MCF 10A (cell line): ENCODE measurements around the gene PDE6C. TPM values are rescaled to one million over a fixed set of nuclear protein-coding genes. Genes with fewer than 3 reads are reported as not detected.

Experiments
- BruUV-seq: library from RNA; stranded (reverse); fragments of 400-500 nt; replicated peaks from 2 replicates; lab custom pipeline; 2021; lab: Mats Ljungman, UMichigan
- CTCF ChIA-PET: fragments of 300-600 bp; sonication (Branson Sonifier 250); formaldehyde crosslinking; extraction: SDS; loops from one replicate; lab custom pipeline; 2021; ENCODE audit warnings: antibody characterized with exemption, inconsistent platforms; lab: Yijun Ruan, JAX
- POLR2A ChIA-PET: fragments of 300-600, 350-650 bp; sonication (Branson Sonifier 250); formaldehyde crosslinking; extraction: SDS; loops from one replicate; lab custom pipeline; 2020; ENCODE audit warnings: antibody characterized with exemption, inconsistent platforms; lab: Yijun Ruan, JAX
- DNase-seq: peaks from one replicate; pipeline ENCODE4 v3.0.0-alpha.2; 2018; ENCODE audit not compliant: unreplicated experiment
- H3K27ac Mint-ChIP-seq: one replicate; pipeline ENCODE4 v1.8.0; 2022; ENCODE audit warnings: mild to moderate bottlenecking, low read depth, mixed read lengths; ENCODE audit not compliant: unreplicated experiment
- H3K27me3 Mint-ChIP-seq: one replicate; pipeline ENCODE4 v1.8.0; 2022; ENCODE audit warnings: mixed read lengths; ENCODE audit not compliant: insufficient read depth, unreplicated experiment
- H3K36me3 Mint-ChIP-seq: one replicate; pipeline ENCODE4 v1.8.0; 2022; ENCODE audit warnings: mild to moderate bottlenecking, moderate library complexity, mixed read lengths; ENCODE audit not compliant: insufficient read depth, unreplicated experiment
- H3K4me1 Mint-ChIP-seq: one replicate; pipeline ENCODE4 v1.8.0; 2022; ENCODE audit warnings: mixed read lengths; ENCODE audit not compliant: insufficient read depth, unreplicated experiment
- H3K4me3 Mint-ChIP-seq: one replicate; pipeline ENCODE4 v1.8.0; 2022; ENCODE audit warnings: mild to moderate bottlenecking, moderate library complexity, mixed read lengths; ENCODE audit not compliant: unreplicated experiment
- H3K9me3 Mint-ChIP-seq: one replicate; pipeline ENCODE4 v1.8.0; 2022; ENCODE audit warnings: mixed read lengths; ENCODE audit not compliant: unreplicated experiment
- CTCF ChIP-seq: fragments of 200-600 bp; IDR thresholded peaks from one replicate; pipeline ENCODE4 v1.8.0; 2022; ENCODE audit warnings: antibody characterized with exemption, mild to moderate bottlenecking; ENCODE audit not compliant: unreplicated experiment
- intact Hi-C: fragments of 100-400 bp; cut with micrococcal nuclease; formaldehyde crosslinking; loops from 2 replicates; pipeline ENCODE4 v1.14.1; 2022
- total RNA-seq: library from RNA; stranded (reverse); gene quantifications from 2 replicates; pipeline ENCODE4 v1.2.3, GENCODE V29; 2022

The PDE6C gene
- total RNA-seq, 1 experiment from 2014 or later, result not detected

GRCh38 chr10:93589648-93590562, 22.4 kb upstream of the PDE6C start:
- CTCF ChIA-PET, result interaction anchor here (0.6 to 1.0 kb wide), 2 partner anchors 35 to 768 kb away, joined by 3 read pairs; no protein-coding TSS in a partner anchor
- H3K36me3 Mint-ChIP-seq, result no peaks in the 10 kb centered on the region

GRCh38 chr10:93590638-93591037, 21.7 kb upstream of the PDE6C start:
- TF ChIP-seq CTCF, result no peak
- H3K4me3 Mint-ChIP-seq, result no peak overlapping the region
- peaks cover 10% of the 10 kb centered on the region for H3K27me3 Mint-ChIP-seq
- CTCF ChIA-PET, result interaction anchor here (0.6 to 1.0 kb wide), 2 partner anchors 36 to 769 kb away, joined by 3 read pairs; no protein-coding TSS in a partner anchor
- H3K4me1 Mint-ChIP-seq, result no peaks in the 10 kb centered on the region
- H3K36me3 Mint-ChIP-seq, result no peaks in the 10 kb centered on the region
- no peak for DNase-seq
- no peaks in the 10 kb centered on the region for H3K9me3 Mint-ChIP-seq
- POLR2A ChIA-PET, result no interaction called here
- no TSS peak for BruUV-seq
- intact Hi-C loops, result no loop called here
- H3K27ac Mint-ChIP-seq, result no peak overlapping the region

More at GRCh38 chr10:93589648-93590562, 22.4 kb upstream of the PDE6C start:
- no peak for DNase-seq
- Mint-ChIP-seq H3K27me3 (peaks cover 10% of the 10 kb centered on the region), H3K4me1 (no peaks in the 10 kb centered on the region), H3K27ac (no peak overlapping the region), H3K4me3 (no peak overlapping the region), H3K9me3 (no peaks in the 10 kb centered on the region)
- BruUV-seq, result no TSS peak
- no peak for TF ChIP-seq CTCF
- POLR2A ChIA-PET, result interaction anchor here (0.6 to 0.8 kb wide), 2 partner anchors 14 to 331 kb away, joined by 3 read pairs; no protein-coding TSS in a partner anchor
- intact Hi-C loops, result no loop called here

- no peak overlapping the region for H3K27ac Mint-ChIP-seq
- no peaks in the 10 kb centered on the region for H3K9me3 Mint-ChIP-seq
- POLR2A ChIA-PET, result no interaction called here
- CTCF ChIA-PET, result interaction anchor here (1.4 kb wide), 1 partner anchor 37 kb away, joined by 3 read pairs; no protein-coding TSS in a partner anchor
- BruUV-seq, result no TSS peak
- no peaks in the 10 kb centered on the region for H3K4me1 Mint-ChIP-seq
- no peak for TF ChIP-seq CTCF
- H3K27me3 Mint-ChIP-seq, result peaks cover 10% of the 10 kb centered on the region
- H3K4me3 Mint-ChIP-seq, result no peak overlapping the region
- no peak for DNase-seq
- intact Hi-C loops, result no loop called here
- no peaks in the 10 kb centered on the region for H3K36me3 Mint-ChIP-seq
Observed at GRCh38 chr10:93591065-93591808, 21.1 kb upstream of the PDE6C start.

GRCh38 chr10:93593254-93593653, 19.1 kb upstream of the PDE6C start:
- H3K4me1 Mint-ChIP-seq, result no peaks in the 10 kb centered on the region
- DNase-seq, result no peak
- no peak overlapping the region for H3K4me3 Mint-ChIP-seq
- H3K27me3 Mint-ChIP-seq, result peaks cover 10% of the 10 kb centered on the region
- POLR2A ChIA-PET, result no interaction called here
- no peak for TF ChIP-seq CTCF
- H3K27ac Mint-ChIP-seq, result no peak overlapping the region
- no peaks in the 10 kb centered on the region for H3K9me3 Mint-ChIP-seq
- no TSS peak for BruUV-seq
- H3K36me3 Mint-ChIP-seq, result no peaks in the 10 kb centered on the region
- intact Hi-C loops, result no loop called here
- CTCF ChIA-PET, result interaction anchor here (1.1 kb wide), 1 partner anchor 88 kb away, joined by 3 read pairs; no protein-coding TSS in a partner anchor
